A549 (cell line): ENCODE results near the gene BTBD2.

ENCODE experiments used
- CEBPB ChIP-seq, 2 experiments: fragments of >200 bp in 1 of 2; sonication (Bioruptor Twin) in 1 of 2; formaldehyde crosslinking in 1 of 2; IDR thresholded peaks; 2 replicates each; pipeline ENCODE4 v1.6.1; 2012 to 2016
- CTCF ChIP-seq: fragments of >200 bp; sonication (Bioruptor Twin); formaldehyde crosslinking; IDR thresholded peaks from 3 replicates; pipeline ENCODE4 v1.5.1; 2016
- EP300 ChIP-seq, 2 experiments: fragments of >200 bp; sonication (Bioruptor Twin); formaldehyde crosslinking; IDR thresholded peaks; 2 replicates in 1 of 2; 3 replicates in 1 of 2; pipeline ENCODE4 v1.6.1; 2016 to 2017
- HDAC2 ChIP-seq: fragments of 200-600 bp; sonication (generic); IDR thresholded peaks from 2 replicates; pipeline ENCODE4 v1.6.1; 2016
- KDM5A ChIP-seq: fragments of 200-600 bp; sonication (generic); IDR thresholded peaks from 2 replicates; pipeline ENCODE4 v1.6.1; 2016; ENCODE audit warnings: antibody characterized with exemption, mild to moderate bottlenecking
- USF2 ChIP-seq: fragments of 450-650 bp; IDR thresholded peaks from 2 replicates; pipeline ENCODE4 v1.6.1; 2014; ENCODE audit warnings: antibody characterized with exemption

DNA sequence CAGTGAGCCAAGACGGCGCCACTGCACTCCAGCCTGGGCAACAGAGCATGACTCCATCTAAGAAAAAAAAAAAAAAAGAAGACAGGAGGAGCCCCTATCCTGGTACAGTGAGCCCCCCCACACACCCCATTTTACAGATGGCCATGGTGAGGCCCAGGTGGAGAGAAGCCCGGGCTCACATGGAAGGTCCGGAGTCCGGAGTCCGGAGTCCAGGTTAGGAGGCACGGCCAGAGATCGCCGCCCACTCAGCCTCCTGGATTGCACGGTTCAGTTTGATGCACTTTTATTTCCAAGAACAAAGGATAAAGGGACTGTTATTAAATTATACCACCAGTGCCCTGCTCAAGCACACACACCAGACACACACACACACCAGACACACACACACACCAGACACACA is 11.3 kb upstream of the BTBD2 start:
- TF ChIP-seq EP300 (IDR thresholded peaks at IDR 0.05) (no peak), USF2 (no peak), CTCF (no peak), KDM5A (no peak), CEBPB (IDR thresholded peaks at IDR 0.05) (no peak), HDAC2 (no peak)
